Measurements from ENCODE around the gene RGR. TPM values are rescaled to one million over a fixed set of nuclear protein-coding genes. Genes with fewer than 3 reads are reported as not detected.

Gene RGR
- total RNA-seq, 1 donor from 2014 or later, result not detected

- H3K36me3 Mint-ChIP-seq (ENCODE audit: low read depth, unreplicated experiment), result no peaks in the 10 kb centered on the region
- no peak overlapping the region for H3K27ac Mint-ChIP-seq (ENCODE audit: unreplicated experiment)
- peaks cover 3% of the 10 kb centered on the region for H3K27me3 Mint-ChIP-seq (ENCODE audit: unreplicated experiment)
- no peak for TF ChIP-seq CTCF (IDR thresholded peaks at IDR 0.05; ENCODE audit: unreplicated experiment)
- H3K4me1 Mint-ChIP-seq (ENCODE audit: unreplicated experiment), result no peaks in the 10 kb centered on the region
- no peak overlapping the region for H3K4me3 Mint-ChIP-seq (ENCODE audit: unreplicated experiment)
- DNase-seq (ENCODE audit: low spot score), result no peak
- H3K9me3 Mint-ChIP-seq (ENCODE audit: unreplicated experiment), result no peaks in the 10 kb centered on the region
Observed at GRCh38 chr10:84234479-84234878, 10.4 kb upstream of the RGR start.

GRCh38 chr10:84235096-84235495 lies 9.8 kb upstream of the RGR start:
- H3K4me3 Mint-ChIP-seq (ENCODE audit: unreplicated experiment), result no peak overlapping the region
- TF ChIP-seq CTCF (IDR thresholded peaks at IDR 0.05; ENCODE audit: unreplicated experiment), result no peak
- no peaks in the 10 kb centered on the region for H3K4me1 Mint-ChIP-seq (ENCODE audit: unreplicated experiment)
- H3K27me3 Mint-ChIP-seq (ENCODE audit: unreplicated experiment), result peaks cover 3% of the 10 kb centered on the region
- H3K36me3 Mint-ChIP-seq (ENCODE audit: low read depth, unreplicated experiment), result no peaks in the 10 kb centered on the region
- no peak for DNase-seq (ENCODE audit: low spot score)
- H3K9me3 Mint-ChIP-seq (ENCODE audit: unreplicated experiment), result no peaks in the 10 kb centered on the region
- no peak overlapping the region for H3K27ac Mint-ChIP-seq (ENCODE audit: unreplicated experiment)

- no peak for TF ChIP-seq CTCF (IDR thresholded peaks at IDR 0.05; ENCODE audit: unreplicated experiment)
- no peak overlapping the region for H3K27ac Mint-ChIP-seq (ENCODE audit: unreplicated experiment)
- peaks cover 7% of the 10 kb centered on the region for H3K27me3 Mint-ChIP-seq (ENCODE audit: unreplicated experiment)
- H3K4me3 Mint-ChIP-seq (ENCODE audit: unreplicated experiment), result no peak overlapping the region
- no peaks in the 10 kb centered on the region for H3K4me1 Mint-ChIP-seq (ENCODE audit: unreplicated experiment)
- H3K9me3 Mint-ChIP-seq (ENCODE audit: unreplicated experiment), result no peaks in the 10 kb centered on the region
- H3K36me3 Mint-ChIP-seq (ENCODE audit: low read depth, unreplicated experiment), result no peaks in the 10 kb centered on the region
- DNase-seq (ENCODE audit: low spot score), result no peak
Observed at GRCh38 chr10:84236807-84237198, 8.1 kb upstream of the RGR start.

GRCh38 chr10:84237199-84238051 lies 7.4 kb upstream of the RGR start:
- TF ChIP-seq CTCF (IDR thresholded peaks at IDR 0.05; ENCODE audit: unreplicated experiment), result peak; percentile 79
- H3K9me3 Mint-ChIP-seq (ENCODE audit: unreplicated experiment), result no peaks in the 10 kb centered on the region
- H3K27ac Mint-ChIP-seq (ENCODE audit: unreplicated experiment), result no peak overlapping the region
- no peaks in the 10 kb centered on the region for H3K4me1 Mint-ChIP-seq (ENCODE audit: unreplicated experiment)
- no peaks in the 10 kb centered on the region for H3K36me3 Mint-ChIP-seq (ENCODE audit: low read depth, unreplicated experiment)
- H3K27me3 Mint-ChIP-seq (ENCODE audit: unreplicated experiment), result peaks cover 7% of the 10 kb centered on the region
- peak; percentile 81 for DNase-seq (ENCODE audit: low spot score)
- H3K4me3 Mint-ChIP-seq (ENCODE audit: unreplicated experiment), result no peak overlapping the region

- Mint-ChIP-seq H3K9me3 (ENCODE audit: unreplicated experiment) (no peaks in the 10 kb centered on the region), H3K36me3 (ENCODE audit: low read depth, unreplicated experiment) (no peaks in the 10 kb centered on the region), H3K27me3 (ENCODE audit: unreplicated experiment) (peaks cover 9% of the 10 kb centered on the region), H3K4me3 (ENCODE audit: unreplicated experiment) (no peak overlapping the region), H3K27ac (ENCODE audit: unreplicated experiment) (no peak overlapping the region), H3K4me1 (ENCODE audit: unreplicated experiment) (no peaks in the 10 kb centered on the region)
- no peak for TF ChIP-seq CTCF (IDR thresholded peaks at IDR 0.05; ENCODE audit: unreplicated experiment)
- DNase-seq (ENCODE audit: low spot score), result no peak
Observed at GRCh38 chr10:84238909-84239308, 5.9 kb upstream of the RGR start.

All from endothelial cell (in vitro differentiated cells).